GM12892 (cell line): ENCODE measurements around the gene LY6G6C.

ENCODE experiments used
- POLR2A ChIP-seq: IDR thresholded peaks from 2 replicates; pipeline ENCODE4 v1.6.1; 2011; ENCODE audit warnings: low read depth, low read length, control low read depth
- POLR2AphosphoS5 ChIP-seq: IDR thresholded peaks from 2 replicates; pipeline ENCODE4 v1.6.1; 2011; ENCODE audit warnings: low read depth, low read length, control low read depth

DNA sequence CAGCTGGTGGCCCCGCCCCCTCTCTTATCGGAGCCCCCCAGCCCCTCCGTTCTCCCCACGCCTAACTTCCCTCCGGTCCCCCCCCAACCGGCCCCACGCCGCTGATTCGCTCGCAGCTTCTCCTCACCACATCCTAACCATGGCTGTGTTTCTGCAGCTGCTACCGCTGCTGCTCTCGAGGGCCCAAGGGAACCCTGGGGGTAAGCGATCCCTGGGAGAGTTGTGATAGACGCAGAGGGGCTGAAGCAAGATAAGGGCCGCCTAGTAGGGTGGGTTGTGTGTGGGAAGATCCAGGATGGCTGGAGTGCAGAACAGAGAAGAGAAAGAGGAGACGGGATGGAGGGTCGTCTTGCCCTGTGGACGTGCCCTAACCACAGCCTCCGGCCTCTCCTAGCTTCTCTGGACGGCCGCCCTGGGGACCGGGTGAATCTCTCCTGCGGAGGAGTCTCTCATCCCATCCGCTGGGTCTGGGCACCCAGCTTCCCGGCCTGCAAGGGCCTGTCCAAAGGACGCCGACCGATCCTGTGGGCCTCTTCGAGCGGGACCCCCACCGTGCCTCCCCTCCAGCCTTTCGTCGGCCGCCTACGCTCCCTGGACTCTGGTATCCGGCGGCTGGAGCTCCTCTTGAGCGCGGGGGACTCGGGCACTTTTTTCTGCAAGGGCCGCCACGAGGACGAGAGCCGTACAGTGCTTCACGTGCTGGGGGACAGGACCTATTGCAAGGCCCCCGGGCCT, 1.9 kb upstream of the LY6G6C start, which contains the start of gene MPIG6B:
- TF ChIP-seq POLR2AphosphoS5, result no peak
- no peak for TF ChIP-seq POLR2A
